Breast epithelium (tissue), 4 donors: Measurements from ENCODE around the gene C6orf89. TPM values are rescaled to one million over a fixed set of nuclear protein-coding genes. Genes with fewer than 3 reads are reported as not detected.

Source experiments
- DNase-seq, 2 donors: peaks; one replicate each; pipeline ENCODE4 v3.0.0-alpha.2; 2019; ENCODE audit warnings: low spot score in 2 of 2
- H3K27ac ChIP-seq, 2 donors: fragments of 200-600 bp; sonication (generic) in 1 of 2; one replicate each; pipeline ENCODE4 v1.5.1; 2016 to 2019; ENCODE audit warnings: mild to moderate bottlenecking in 1 of 2
- H3K27me3 ChIP-seq, 2 donors: fragments of 200-600 bp; sonication (generic) in 1 of 2; one replicate each; pipeline versions ENCODE4 v1.5.1 to v1.6.0; 2017 to 2019; ENCODE audit warnings: control low read depth in 1 of 2, mild to moderate bottlenecking in 1 of 2
- H3K36me3 ChIP-seq: fragments of 200-600 bp; one replicate; pipeline ENCODE4 v1.5.1; 2019
- H3K4me1 ChIP-seq, 2 donors: fragments of 200-600 bp; sonication (generic); one replicate each; pipeline ENCODE4 v1.5.1; 2016 to 2019; ENCODE audit warnings: control low read depth in 1 of 2
- H3K4me3 ChIP-seq, 3 donors: fragments of 200-600 bp; sonication (generic); 1 replicate in 2 of 3; 2 replicates in 1 of 3; pipeline ENCODE4 v1.5.1; 2016 to 2019; ENCODE audit warnings: mild to moderate bottlenecking in 3 of 3, moderate library complexity in 2 of 3
- H3K9me3 ChIP-seq, 2 donors: fragments of 200-600 bp; sonication (generic) in 1 of 2; one replicate each; pipeline ENCODE4 v1.5.1; 2016 to 2019; ENCODE audit warnings: control low read depth in 1 of 2
- POLR2A ChIP-seq: fragments of 450-650 bp; IDR thresholded peaks from one replicate; pipeline ENCODE4 v1.6.1; 2016; ENCODE audit warnings: antibody characterized with exemption, mild to moderate bottlenecking, moderate library complexity
- POLR2AphosphoS5 ChIP-seq, 3 donors: sonication (generic); formaldehyde crosslinking; IDR thresholded peaks; one replicate each; pipeline ENCODE4 v1.6.1; 2017; ENCODE audit warnings: antibody characterized with exemption in 3 of 3
- intact Hi-C: fragments of 100-400 bp; cut with DNase I; formaldehyde crosslinking; loops from one replicate; pipeline ENCODE4 v1.15.1; 2023; ENCODE audit warnings: low total_unique reads
- total RNA-seq, 3 donors: library from RNA; depleted of rRNA; stranded (reverse); fragments of >200 nt; gene quantifications; one replicate each; pipeline ENCODE4 v1.1.0, GENCODE V29; 2016
- TF ChIP-seq, protein P1 (sequence below), 3 donors: fragments of 450-650 bp; IDR thresholded peaks; one replicate each; pipeline ENCODE4 v1.5.1; 2016 to 2017; ENCODE audit warnings: antibody characterized with exemption in 3 of 3, mild to moderate bottlenecking in 3 of 3, moderate library complexity in 3 of 3

The C6orf89 gene
- total RNA-seq, 3 donors from 2014 or later, result 32.8 to 58.7 (median 45.4) TPM

DNA sequence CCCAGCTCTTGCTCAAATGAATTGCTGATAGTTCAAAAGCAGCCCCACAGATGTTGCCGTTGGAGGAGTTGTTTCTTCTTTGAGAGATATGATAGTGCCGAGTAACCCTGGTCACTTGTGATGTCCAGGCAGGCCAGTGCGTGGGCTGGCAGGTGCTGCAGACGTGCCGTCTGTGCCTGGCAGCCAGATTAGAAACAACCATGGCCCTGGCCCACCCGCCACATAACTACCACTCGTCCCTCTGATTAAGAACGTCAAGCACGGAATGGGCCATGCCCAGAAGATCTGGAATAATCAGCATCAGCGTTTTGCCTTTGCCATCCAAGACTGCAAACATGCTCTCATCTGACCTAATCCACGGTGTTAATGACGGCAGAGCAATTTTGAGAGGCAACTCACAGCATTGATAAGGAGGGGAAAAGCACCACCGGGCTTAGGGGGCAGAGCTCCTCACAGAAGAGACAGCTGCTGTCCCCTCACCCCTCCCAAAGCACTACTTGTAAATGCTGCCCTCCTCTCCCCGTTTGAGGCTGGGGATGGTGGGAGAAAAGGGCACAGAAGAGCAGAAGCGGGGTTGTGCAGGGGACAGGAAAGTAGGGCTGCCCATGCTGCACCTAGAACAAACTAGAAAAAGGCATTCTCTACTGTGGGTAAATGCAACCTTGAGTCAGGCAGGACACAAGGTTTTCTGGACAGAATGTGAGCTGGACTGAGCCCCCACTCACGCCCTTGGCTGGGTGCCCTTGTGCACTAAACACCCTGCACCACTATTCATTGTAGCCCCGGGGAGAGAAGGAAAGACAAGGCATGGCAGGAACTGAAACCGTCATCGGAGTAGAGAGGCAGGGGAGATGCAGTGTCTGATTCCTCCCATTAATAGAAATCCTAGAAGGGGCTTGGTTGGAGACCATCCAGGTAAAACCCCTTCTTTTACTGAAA, 41.3 kb upstream of the C6orf89 start:
- no peak for DNase-seq
- no peak overlapping the region for H3K4me3 ChIP-seq
- H3K27me3 ChIP-seq, result no peaks in the 10 kb centered on the region
- no peak for TF ChIP-seq POLR2AphosphoS5 (IDR thresholded peaks at IDR 0.05)
- no peak for TF ChIP-seq POLR2A
- TF ChIP-seq, protein P1, sequence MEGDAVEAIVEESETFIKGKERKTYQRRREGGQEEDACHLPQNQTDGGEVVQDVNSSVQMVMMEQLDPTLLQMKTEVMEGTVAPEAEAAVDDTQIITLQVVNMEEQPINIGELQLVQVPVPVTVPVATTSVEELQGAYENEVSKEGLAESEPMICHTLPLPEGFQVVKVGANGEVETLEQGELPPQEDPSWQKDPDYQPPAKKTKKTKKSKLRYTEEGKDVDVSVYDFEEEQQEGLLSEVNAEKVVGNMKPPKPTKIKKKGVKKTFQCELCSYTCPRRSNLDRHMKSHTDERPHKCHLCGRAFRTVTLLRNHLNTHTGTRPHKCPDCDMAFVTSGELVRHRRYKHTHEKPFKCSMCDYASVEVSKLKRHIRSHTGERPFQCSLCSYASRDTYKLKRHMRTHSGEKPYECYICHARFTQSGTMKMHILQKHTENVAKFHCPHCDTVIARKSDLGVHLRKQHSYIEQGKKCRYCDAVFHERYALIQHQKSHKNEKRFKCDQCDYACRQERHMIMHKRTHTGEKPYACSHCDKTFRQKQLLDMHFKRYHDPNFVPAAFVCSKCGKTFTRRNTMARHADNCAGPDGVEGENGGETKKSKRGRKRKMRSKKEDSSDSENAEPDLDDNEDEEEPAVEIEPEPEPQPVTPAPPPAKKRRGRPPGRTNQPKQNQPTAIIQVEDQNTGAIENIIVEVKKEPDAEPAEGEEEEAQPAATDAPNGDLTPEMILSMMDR (IDR thresholded peaks at IDR 0.05), result no peak
- no peak overlapping the region for H3K27ac ChIP-seq
- peaks cover 1 to 5% of the 10 kb centered on the region in 2 donors for H3K4me1 ChIP-seq
- H3K9me3 ChIP-seq, result no peaks in the 10 kb centered on the region
- intact Hi-C loops, result no loop called here
- H3K36me3 ChIP-seq, result no peaks in the 10 kb centered on the region

DNA sequence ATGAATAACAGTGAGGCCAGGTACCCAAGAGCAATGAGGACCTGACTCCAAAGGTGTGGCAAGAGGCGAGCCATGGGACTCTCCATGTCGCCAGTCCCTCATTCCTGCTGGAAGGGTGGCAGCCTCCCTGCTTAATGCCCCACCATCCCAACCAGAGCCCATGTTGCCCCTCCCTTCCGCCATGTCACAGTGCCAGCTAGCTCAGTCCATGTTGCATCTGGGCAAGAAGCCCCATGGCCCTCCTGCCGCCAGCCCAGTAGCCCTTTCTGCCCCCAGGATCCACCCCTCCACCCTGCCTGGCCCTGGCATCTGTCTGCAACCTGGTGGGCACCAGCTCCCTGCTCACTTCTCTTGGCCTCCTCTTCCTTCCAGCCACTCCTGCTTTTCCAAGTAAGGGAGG, 40.5 kb upstream of the C6orf89 start:
- Histone ChIP-seq H3K4me3 (no peak overlapping the region), H3K36me3 (no peaks in the 10 kb centered on the region), H3K27ac (no peak overlapping the region), H3K9me3 (no peaks in the 10 kb centered on the region), H3K27me3 (no peaks in the 10 kb centered on the region), H3K4me1 (peaks cover 0 to 5% of the 10 kb centered on the region in 2 donors)
- intact Hi-C loops, result no loop called here
- no peak for TF ChIP-seq POLR2AphosphoS5 (IDR thresholded peaks at IDR 0.05)
- no peak for TF ChIP-seq POLR2A
- TF ChIP-seq, protein P1 (IDR thresholded peaks at IDR 0.05), result no peak
- DNase-seq, result no peak

DNA sequence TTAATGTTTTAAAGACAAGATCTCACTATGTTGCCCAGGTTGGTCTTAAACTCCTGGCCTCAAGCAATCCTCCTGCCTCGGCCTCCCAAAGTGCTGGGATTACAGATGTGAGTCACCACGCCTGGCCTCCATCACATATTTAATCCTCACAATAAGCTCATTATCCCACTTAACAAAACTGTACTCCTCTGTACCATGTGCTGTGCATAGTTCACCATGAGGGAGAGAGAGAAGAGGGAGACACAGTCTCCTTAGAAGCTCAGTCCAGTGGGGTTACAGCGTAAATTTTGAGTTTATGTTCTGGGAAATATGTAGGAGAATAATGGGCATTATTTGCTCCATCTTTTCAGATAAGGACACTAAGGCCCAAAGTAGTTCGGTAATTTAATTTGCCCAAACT, 38.6 kb upstream of the C6orf89 start:
- H3K4me3 ChIP-seq, result no peak overlapping the region
- no peaks in the 10 kb centered on the region for H3K27me3 ChIP-seq
- no peak for DNase-seq
- no peak for TF ChIP-seq POLR2A
- no peak for TF ChIP-seq POLR2AphosphoS5 (IDR thresholded peaks at IDR 0.05)
- TF ChIP-seq, protein P1 (IDR thresholded peaks at IDR 0.05), result no peak
- no peaks in the 10 kb centered on the region for H3K9me3 ChIP-seq
- no peaks in the 10 kb centered on the region for H3K36me3 ChIP-seq
- intact Hi-C loops, result no loop called here
- H3K27ac ChIP-seq, result no peak overlapping the region
- no peaks in the 10 kb centered on the region for H3K4me1 ChIP-seq

DNA sequence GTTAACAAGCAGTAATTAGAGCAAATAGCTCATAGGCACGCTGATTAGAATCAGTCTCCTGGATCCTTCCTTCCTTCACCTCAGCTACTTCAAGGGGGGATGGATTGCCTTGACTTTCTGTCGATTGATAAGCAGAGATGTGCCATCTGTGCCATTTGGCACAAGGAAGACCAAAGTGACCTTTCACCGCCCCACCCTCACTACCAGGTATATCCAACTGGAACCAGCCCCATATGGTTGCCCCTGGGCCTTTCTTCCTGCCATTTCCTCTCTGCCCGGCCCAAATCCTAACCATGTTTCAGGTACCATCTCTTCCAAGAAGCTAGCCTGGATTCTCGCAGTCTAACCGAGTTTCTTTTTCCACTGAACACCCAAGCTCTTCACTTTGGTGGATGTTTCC, 37.8 kb upstream of the C6orf89 start:
- TF ChIP-seq, protein P1 (IDR thresholded peaks at IDR 0.05), result no peak
- TF ChIP-seq POLR2A, result no peak
- no peak for TF ChIP-seq POLR2AphosphoS5 (IDR thresholded peaks at IDR 0.05)
- DNase-seq, result no peak
- Histone ChIP-seq H3K27me3 (no peaks in the 10 kb centered on the region), H3K4me1 (peaks cover 0 to 2% of the 10 kb centered on the region in 2 donors), H3K36me3 (no peaks in the 10 kb centered on the region), H3K9me3 (no peaks in the 10 kb centered on the region), H3K4me3 (no peak overlapping the region), H3K27ac (peak overlapping the region in 1 of 2 donors; percentile 68)
- intact Hi-C loops, result no loop called here
